ENCODE results near the gene RYR2. TPM values are rescaled to one million over a fixed set of nuclear protein-coding genes. Genes with fewer than 3 reads are reported as not detected.
"Not testable (repeated sequence)": the region's sequence is repeated elsewhere in the genome, so short reads cannot be mapped to it uniquely, and the experiment has no call there.

RYR2 gene
- total RNA-seq, 1 donor from 2014 or later, result 7.8 TPM

GRCh38 chr1:237812061-237812460 is 770.1 kb downstream of the RYR2 start:
- Histone ChIP-seq H3K9me3 (no peaks in the 10 kb centered on the region), H3K27ac (no peak overlapping the region), H3K27me3 (no peaks in the 10 kb centered on the region), H3K4me3 (no peak overlapping the region), H3K36me3 (peaks cover 6% of the 10 kb centered on the region), H3K4me1 (no peaks in the 10 kb centered on the region)
- no peak for DNase-seq
- intact Hi-C loops (cut with DNase I), result no loop called here
- TF ChIP-seq, protein P1, sequence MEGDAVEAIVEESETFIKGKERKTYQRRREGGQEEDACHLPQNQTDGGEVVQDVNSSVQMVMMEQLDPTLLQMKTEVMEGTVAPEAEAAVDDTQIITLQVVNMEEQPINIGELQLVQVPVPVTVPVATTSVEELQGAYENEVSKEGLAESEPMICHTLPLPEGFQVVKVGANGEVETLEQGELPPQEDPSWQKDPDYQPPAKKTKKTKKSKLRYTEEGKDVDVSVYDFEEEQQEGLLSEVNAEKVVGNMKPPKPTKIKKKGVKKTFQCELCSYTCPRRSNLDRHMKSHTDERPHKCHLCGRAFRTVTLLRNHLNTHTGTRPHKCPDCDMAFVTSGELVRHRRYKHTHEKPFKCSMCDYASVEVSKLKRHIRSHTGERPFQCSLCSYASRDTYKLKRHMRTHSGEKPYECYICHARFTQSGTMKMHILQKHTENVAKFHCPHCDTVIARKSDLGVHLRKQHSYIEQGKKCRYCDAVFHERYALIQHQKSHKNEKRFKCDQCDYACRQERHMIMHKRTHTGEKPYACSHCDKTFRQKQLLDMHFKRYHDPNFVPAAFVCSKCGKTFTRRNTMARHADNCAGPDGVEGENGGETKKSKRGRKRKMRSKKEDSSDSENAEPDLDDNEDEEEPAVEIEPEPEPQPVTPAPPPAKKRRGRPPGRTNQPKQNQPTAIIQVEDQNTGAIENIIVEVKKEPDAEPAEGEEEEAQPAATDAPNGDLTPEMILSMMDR (IDR thresholded peaks at IDR 0.05), result no peak
- no peak for ATAC-seq

GRCh38 chr1:237814319-237814924 is 772.4 kb downstream of the RYR2 start:
- DNase-seq (no peak), ATAC-seq (no peak)
- H3K9me3 ChIP-seq, result no peaks in the 10 kb centered on the region
- no peak overlapping the region for H3K4me3 ChIP-seq
- TF ChIP-seq, protein P1 (IDR thresholded peaks at IDR 0.05), result peak; percentile 31
- no peak overlapping the region for H3K27ac ChIP-seq
- intact Hi-C loops (cut with DNase I), result no loop called here
- H3K4me1 ChIP-seq, result no peaks in the 10 kb centered on the region
- H3K27me3 ChIP-seq, result no peaks in the 10 kb centered on the region
- H3K36me3 ChIP-seq, result peaks cover 6% of the 10 kb centered on the region

DNA sequence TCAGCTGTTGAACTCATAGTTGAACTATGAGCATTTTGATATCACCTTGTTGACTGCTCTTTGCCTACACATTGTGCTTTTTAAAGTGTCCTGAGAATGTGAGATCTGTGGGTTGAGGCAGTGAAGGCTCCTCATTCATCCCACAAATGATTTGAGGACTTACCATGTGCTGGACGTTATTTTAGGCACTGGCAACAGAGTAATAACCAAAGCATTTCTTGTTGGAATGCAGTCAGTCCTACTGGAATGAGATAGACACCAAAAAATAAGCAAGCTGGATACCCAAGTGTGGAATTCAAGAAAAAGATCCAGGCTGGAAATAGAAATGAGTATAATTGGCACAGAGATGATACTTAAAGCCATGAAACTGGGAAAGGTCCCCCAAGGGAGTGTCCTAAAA is 775.3 kb downstream of the RYR2 start:
- Histone ChIP-seq H3K9me3 (no peaks in the 10 kb centered on the region), H3K27me3 (no peaks in the 10 kb centered on the region), H3K4me3 (no peak overlapping the region), H3K27ac (no peak overlapping the region), H3K4me1 (no peaks in the 10 kb centered on the region), H3K36me3 (peaks cover 6% of the 10 kb centered on the region)
- ATAC-seq (no peak), DNase-seq (no peak)
- intact Hi-C loops (cut with DNase I), result no loop called here
- TF ChIP-seq, protein P1 (IDR thresholded peaks at IDR 0.05), result no peak

DNA sequence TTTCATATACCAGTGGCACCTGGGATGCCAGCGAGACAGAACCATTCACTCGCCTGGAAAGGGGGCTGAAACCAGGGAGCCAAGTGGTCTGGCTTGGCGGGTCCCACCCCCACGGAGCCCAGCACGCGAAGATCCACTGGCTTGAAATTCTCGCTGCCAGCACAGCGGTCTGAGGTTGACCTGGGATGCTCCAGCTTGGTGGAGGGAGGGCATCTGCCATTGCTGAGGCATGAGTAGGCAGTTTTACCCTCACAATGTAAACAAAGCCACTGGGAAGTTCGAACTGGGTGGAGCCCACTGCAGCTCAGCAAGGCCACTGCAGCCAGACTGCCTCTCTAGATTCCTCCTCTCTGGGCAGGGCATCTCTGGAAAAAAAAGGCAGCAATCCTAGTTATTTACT is 778.6 kb downstream of the RYR2 start:
- H3K9me3 ChIP-seq; H3K27me3 ChIP-seq; H3K4me1 ChIP-seq; H3K27ac ChIP-seq; ATAC-seq; H3K36me3 ChIP-seq; H3K4me3 ChIP-seq; DNase-seq; intact Hi-C loops (cut with DNase I): not testable (repeated sequence)

- ATAC-seq, result no peak
- H3K27me3 ChIP-seq, result no peaks in the 10 kb centered on the region
Observed at GRCh38 chr1:237832858-237833257, 790.9 kb downstream of the RYR2 start.

DNA sequence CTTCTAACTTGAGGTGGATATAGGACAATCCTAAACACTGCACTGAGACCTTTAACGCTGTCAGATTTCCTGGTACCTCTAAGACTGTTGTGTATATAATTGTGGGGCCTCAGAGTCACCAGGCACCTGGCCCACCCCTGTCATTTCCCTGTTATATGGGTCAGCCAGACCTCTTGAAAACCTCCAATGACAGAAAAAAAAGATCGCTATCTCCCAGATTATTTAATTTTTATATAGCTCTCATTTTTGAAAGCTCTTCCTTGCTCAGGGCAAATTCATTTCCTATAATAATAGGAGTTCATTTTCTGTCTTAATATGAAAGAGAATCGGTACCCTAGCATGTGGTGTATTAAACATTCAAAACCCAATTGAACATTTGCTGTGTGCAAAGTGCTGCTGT is 792.1 kb downstream of the RYR2 start:
- Histone ChIP-seq H3K9me3 (no peaks in the 10 kb centered on the region), H3K27me3 (no peaks in the 10 kb centered on the region), H3K36me3 (no peaks in the 10 kb centered on the region), H3K4me3 (no peak overlapping the region), H3K4me1 (no peaks in the 10 kb centered on the region), H3K27ac (no peak overlapping the region)
- ATAC-seq, result no peak
- DNase-seq, result no peak
- TF ChIP-seq, protein P1 (IDR thresholded peaks at IDR 0.05), result no peak
- intact Hi-C loops (cut with DNase I), result no loop called here

More at GRCh38 chr1:237832858-237833257, 790.9 kb downstream of the RYR2 start:
- DNase-seq, result no peak
- TF ChIP-seq, protein P1 (IDR thresholded peaks at IDR 0.05), result no peak
- Histone ChIP-seq H3K27ac (no peak overlapping the region), H3K9me3 (no peaks in the 10 kb centered on the region), H3K4me1 (no peaks in the 10 kb centered on the region), H3K36me3 (no peaks in the 10 kb centered on the region), H3K4me3 (no peak overlapping the region)
- intact Hi-C loops (cut with DNase I), result no loop called here
